Neural progenitor cell (in vitro differentiated cells): Measurements from ENCODE around the gene KIFC3.

ENCODE experiments used
- CTCF ChIP-seq: fragments of 200-600 bp; sonication (generic); IDR thresholded peaks from 2 replicates; pipeline ENCODE4 v1.5.1; 2017; ENCODE audit warnings: antibody characterized with exemption, mild to moderate bottlenecking
- EZH2phosphoT487 ChIP-seq: fragments of 200-600 bp; sonication (generic); IDR thresholded peaks from 2 replicates; pipeline ENCODE4 v1.6.1; 2017; ENCODE audit warnings: antibody characterized with exemption

GRCh38 chr16:57728336-57729181 is 73.7 kb downstream of the KIFC3 start:
- TF ChIP-seq EZH2phosphoT487 (no peak), CTCF (no peak)
